Suprapubic skin (tissue), 4 donors: ENCODE measurements around the gene ST6GALNAC6.

Experiments
- EP300 ChIP-seq: sonication (generic); formaldehyde crosslinking; IDR thresholded peaks from one replicate; pipeline ENCODE4 v1.6.1; 2017; ENCODE audit warnings: antibody characterized with exemption
- POLR2A ChIP-seq, 2 donors: fragments of 450-650 bp; IDR thresholded peaks; one replicate each; pipeline ENCODE4 v1.6.1; 2017; ENCODE audit warnings: antibody characterized with exemption in 2 of 2, mild to moderate bottlenecking in 2 of 2, moderate library complexity in 2 of 2
- POLR2AphosphoS5 ChIP-seq, 3 donors: sonication (generic); formaldehyde crosslinking; IDR thresholded peaks; one replicate each; pipeline ENCODE4 v1.6.1; 2017; ENCODE audit warnings: antibody characterized with exemption in 3 of 3

- no peak for TF ChIP-seq POLR2A (IDR thresholded peaks at IDR 0.05)
- no peak for TF ChIP-seq POLR2AphosphoS5 (IDR thresholded peaks at IDR 0.05)
- no peak for TF ChIP-seq EP300
Observed at GRCh38 chr9:127917603-127918002, 18.2 kb upstream of the ST6GALNAC6 start.
